AG09319 (cell line): Measurements from ENCODE around the gene KRTAP12-4.

Source experiments
- DNase-seq: peaks from one replicate; pipeline ENCODE4 v3.0.0-alpha.2; 2010; ENCODE audit warnings: low read depth; ENCODE audit errors: extremely low read depth
- TF ChIP-seq, protein P1 (sequence below): IDR thresholded peaks from 2 replicates; pipeline ENCODE4 v1.5.1; 2011; ENCODE audit warnings: low read depth, mild to moderate bottlenecking, inconsistent platforms, low read length, moderate library complexity

KRTAP12-4 gene

DNA sequence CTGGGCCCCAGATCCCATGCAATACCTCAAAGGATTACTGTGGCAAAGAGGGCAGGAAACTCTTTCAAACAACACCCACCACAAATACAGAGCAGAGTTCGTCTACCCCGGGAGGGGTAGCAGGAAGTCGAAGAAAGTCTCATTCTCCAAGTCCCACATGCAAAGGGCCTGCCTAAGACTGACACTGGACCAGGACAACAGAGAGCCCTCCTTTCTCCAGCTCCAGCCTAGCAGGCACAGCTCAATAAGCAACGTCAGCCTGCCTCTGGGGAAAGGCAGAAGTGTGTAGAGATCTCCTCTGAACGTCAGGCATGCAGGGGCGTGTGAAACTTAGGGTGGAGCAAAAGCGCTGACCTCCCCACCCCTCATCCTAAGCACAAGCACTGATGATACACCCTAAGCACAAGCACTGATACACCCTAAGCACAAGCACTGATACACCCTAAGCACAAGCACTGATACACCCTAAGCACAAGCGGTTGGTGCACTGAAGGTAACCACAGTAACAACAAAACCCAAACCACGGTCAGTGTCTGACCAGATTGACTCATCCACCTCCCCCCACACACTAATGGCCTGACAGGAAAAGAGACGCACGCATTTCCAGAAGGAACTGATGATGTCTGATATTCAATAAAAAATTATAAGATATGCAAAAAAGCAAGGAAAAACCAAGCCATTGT, 4.6 kb upstream of the KRTAP12-4 start:
- TF ChIP-seq, protein P1, sequence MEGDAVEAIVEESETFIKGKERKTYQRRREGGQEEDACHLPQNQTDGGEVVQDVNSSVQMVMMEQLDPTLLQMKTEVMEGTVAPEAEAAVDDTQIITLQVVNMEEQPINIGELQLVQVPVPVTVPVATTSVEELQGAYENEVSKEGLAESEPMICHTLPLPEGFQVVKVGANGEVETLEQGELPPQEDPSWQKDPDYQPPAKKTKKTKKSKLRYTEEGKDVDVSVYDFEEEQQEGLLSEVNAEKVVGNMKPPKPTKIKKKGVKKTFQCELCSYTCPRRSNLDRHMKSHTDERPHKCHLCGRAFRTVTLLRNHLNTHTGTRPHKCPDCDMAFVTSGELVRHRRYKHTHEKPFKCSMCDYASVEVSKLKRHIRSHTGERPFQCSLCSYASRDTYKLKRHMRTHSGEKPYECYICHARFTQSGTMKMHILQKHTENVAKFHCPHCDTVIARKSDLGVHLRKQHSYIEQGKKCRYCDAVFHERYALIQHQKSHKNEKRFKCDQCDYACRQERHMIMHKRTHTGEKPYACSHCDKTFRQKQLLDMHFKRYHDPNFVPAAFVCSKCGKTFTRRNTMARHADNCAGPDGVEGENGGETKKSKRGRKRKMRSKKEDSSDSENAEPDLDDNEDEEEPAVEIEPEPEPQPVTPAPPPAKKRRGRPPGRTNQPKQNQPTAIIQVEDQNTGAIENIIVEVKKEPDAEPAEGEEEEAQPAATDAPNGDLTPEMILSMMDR = no peak

DNA sequence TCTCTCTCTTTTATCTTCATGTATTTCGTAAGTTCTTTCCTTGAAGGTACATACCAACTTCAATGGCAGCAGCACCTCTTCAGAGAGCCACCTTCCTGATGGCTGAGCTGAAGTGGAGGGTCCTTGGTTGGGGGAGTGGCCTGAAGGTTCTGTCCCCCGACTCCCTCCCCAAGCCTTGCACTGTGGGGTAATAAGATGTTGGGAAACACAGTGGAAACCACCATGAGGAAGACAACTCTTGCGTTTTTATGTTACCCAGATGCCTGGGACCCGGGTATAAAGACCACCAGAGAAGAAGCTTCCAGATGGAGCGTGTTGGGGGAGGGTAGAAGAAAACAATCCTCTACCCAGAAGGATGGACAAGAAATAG, 4.1 kb upstream of the KRTAP12-4 start:
- no peak for DNase-seq
- TF ChIP-seq, protein P1 = no peak

More for the DNA sequence above, 4.6 kb upstream of the KRTAP12-4 start:
- no peak for DNase-seq

DNA sequence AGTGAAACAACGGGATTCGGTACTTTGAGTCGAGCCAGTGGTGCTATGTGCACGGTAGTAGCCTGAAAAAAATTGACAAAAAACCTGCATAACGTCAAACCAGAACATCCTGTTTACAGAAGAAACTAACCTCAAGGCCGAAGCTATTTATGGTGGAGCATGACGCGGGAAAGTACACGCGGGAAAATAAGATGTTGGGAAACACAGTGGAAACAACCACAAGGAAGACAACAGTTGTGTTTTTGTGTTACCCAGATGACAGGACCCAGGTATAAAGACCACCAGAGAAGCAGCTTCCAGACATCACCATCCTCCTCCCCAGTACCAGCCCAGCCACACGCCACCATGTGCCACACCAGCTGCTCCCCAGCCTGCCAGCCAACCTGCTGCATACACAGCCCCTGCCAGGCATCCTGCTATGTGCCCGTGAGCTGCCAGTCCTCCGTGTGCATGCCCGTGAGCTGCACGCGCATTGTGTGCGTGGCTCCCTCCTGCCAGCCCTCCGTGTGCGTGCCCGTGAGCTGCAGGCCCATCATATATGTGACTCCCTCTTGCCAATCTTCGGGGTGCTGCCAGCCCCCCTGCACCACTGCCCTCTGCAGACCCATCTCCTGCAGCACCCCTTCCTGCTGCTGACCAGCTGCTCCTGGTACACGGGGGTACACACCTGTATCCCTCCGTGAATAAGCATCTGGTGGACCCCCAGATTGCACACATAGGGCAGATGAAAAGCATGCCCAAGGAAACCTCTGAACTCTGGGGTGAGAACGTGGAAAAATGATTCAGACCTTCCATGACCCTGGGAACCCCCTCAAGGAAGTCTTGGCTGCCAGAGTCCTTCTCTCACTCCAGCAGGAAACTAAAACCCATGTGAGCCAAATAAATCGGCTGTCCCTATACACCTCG, 3.4 kb upstream of the KRTAP12-4 start, which contains the start of gene KRTAP12-3:
KRTAP12-3 (plus strand) TSS at position 298 of the 906 bp plus-strand sequence; CDS start at position 346, 48 bp downstream.
- TF ChIP-seq, protein P1 = no peak
- no peak for DNase-seq

DNA sequence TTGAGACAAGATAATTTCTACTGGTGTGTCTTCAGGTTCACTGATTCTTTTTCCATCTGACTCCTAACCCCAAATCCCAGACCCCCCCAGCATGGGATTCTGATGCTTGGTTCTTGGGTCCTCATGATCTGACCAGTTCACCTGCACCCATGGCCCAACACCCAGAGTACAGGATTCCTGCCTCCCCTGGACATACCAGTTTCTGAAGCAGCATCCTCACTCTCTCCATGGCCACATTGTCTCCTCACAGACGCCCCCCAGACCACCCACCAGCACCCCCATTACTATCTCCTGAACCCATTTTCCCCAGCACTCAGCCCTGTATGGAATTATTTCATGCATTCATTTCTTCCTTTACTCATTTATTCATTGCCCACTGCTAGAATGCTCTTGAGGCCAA, 2.4 kb upstream of the KRTAP12-4 start:
- TF ChIP-seq, protein P1 = no peak
- DNase-seq = no peak

DNA sequence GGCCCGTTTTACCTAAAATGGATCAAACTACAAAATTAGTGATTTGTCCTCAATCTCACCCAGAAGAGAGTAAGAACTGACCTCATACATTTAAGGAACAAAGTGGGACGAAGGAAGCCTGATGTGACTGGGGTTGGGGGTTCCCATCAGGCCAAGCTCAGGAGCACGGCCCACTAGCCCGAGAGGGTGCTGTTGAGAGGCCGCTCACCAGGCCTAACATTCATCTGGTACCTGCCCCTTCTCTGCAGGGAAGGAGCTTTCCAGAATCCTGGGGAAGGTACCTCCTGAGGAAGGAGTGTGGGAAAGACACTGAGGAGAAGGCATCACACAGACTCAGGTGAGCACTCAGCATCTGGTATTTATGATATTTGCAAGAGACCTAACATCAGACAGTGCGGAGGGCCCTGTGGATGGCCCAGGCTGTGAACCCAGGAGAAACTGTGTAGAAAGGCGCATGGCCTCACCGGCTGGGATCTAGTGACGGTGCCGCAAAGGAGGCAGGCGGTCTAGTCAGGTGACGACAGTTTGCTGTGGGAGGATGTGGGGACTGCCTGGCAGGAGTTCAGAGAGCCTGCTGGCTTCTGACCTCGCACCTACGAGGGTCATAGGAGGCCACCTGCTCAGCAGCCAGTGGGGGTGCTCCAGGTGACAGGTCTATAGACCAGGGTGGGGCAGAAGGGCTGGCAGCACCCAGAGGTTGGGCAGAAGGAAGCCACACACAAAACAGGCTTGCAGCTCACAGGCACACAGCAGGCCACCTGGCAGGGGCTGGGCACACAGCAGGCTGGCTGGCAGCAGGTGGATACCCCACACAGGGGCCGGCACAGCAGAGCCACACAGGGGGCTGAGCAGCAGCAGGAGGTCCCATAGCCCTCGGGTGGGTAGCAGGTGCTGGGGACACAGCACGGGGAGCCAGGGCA, 543 bp downstream of the KRTAP12-4 start:
- TF ChIP-seq, protein P1 = no peak
- DNase-seq = no peak

DNA sequence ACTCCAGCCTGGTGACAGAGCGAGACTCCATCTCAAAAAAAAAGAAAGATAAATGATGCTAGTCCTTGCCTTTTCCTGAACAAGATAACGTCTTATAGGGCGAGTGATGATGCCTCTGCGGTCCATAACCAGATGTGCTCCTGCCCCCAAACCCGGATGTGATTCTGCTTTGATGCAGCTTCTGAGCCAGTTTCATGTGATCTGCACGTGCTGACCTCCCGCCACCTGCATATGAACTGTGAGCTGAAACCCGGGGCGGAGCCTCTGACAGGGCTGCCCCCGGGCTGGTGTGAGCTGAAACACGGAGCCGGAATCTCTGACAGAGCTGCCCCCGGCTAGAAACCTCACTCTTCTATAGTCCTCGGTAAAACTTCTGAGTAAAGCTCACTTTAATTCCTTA, 1.3 kb downstream of the KRTAP12-4 start:
- no peak for DNase-seq
- TF ChIP-seq, protein P1 = no peak
